Mesendoderm (in vitro differentiated cells): ENCODE measurements around the gene HEYL.
A peak's percentile ranks its signal among the peaks of the same experiment; 100 is the strongest.

Experiments used
- DNase-seq: peaks from one replicate; pipeline ENCODE4 v3.0.0; 2013
- H2AK5ac ChIP-seq: 2 replicates; pipeline ENCODE4 v1.6.1; 2013; ENCODE audit warnings: low read length, inconsistent platforms
- H2BK120ac ChIP-seq: 2 replicates; pipeline ENCODE4 v1.6.1; 2013; ENCODE audit warnings: low read depth, mild to moderate bottlenecking, low read length, moderate library complexity, mixed read lengths
- H2BK15ac ChIP-seq: replicated peaks from 2 replicates; pipeline ENCODE4 v1.6.1; 2013; ENCODE audit warnings: low read depth, mild to moderate bottlenecking, moderate library complexity
- H2BK5ac ChIP-seq: 2 replicates; pipeline ENCODE4 v1.6.1; 2013; ENCODE audit warnings: low read length, inconsistent platforms
- H3K18ac ChIP-seq: 2 replicates; pipeline ENCODE4 v1.6.1; 2013; ENCODE audit warnings: mild to moderate bottlenecking, low read length, mixed read lengths
- H3K23ac ChIP-seq: one replicate; pipeline ENCODE4 v1.6.1; 2013; ENCODE audit warnings: low read length
- H3K27ac ChIP-seq: 2 replicates; pipeline ENCODE4 v1.5.1; 2013; ENCODE audit warnings: low read depth, mild to moderate bottlenecking, inconsistent platforms, low read length, moderate library complexity
- H3K27me3 ChIP-seq: 2 replicates; pipeline ENCODE4 v1.6.1; 2013; ENCODE audit warnings: low read length, control low read depth, mild to moderate bottlenecking, inconsistent platforms; ENCODE audit not compliant: insufficient read depth, poor library complexity
- H3K36me3 ChIP-seq: 2 replicates; pipeline ENCODE4 v1.6.1; 2013; ENCODE audit warnings: low read length, inconsistent platforms; ENCODE audit not compliant: control insufficient read depth, insufficient read depth
- H3K4ac ChIP-seq: one replicate; pipeline ENCODE4 v1.6.1; 2013; ENCODE audit warnings: low read depth, mild to moderate bottlenecking, low read length, moderate library complexity
- H3K4me1 ChIP-seq: 2 replicates; pipeline ENCODE4 v1.6.1; 2013; ENCODE audit warnings: low read depth, low read length, inconsistent platforms; ENCODE audit not compliant: control insufficient read depth
- H3K4me2 ChIP-seq: 2 replicates; pipeline ENCODE4 v1.6.1; 2013; ENCODE audit warnings: low read length
- H3K4me3 ChIP-seq: 2 replicates; pipeline ENCODE4 v1.5.1; 2013; ENCODE audit warnings: mild to moderate bottlenecking, low read length
- H3K56ac ChIP-seq: one replicate; pipeline ENCODE4 v1.6.1; 2013; ENCODE audit warnings: low read length
- H3K79me1 ChIP-seq: 2 replicates; pipeline ENCODE4 v1.6.1; 2013; ENCODE audit warnings: low read length, inconsistent platforms
- H3K79me2 ChIP-seq: 2 replicates; pipeline ENCODE4 v1.6.1; 2013; ENCODE audit warnings: mild to moderate bottlenecking, low read length; ENCODE audit not compliant: control insufficient read depth, insufficient read depth
- H3K9ac ChIP-seq: 2 replicates; pipeline ENCODE4 v1.6.1; 2013; ENCODE audit warnings: low read length, inconsistent platforms
- H4K5ac ChIP-seq: one replicate; pipeline ENCODE4 v1.6.1; 2013; ENCODE audit warnings: low read length
- H4K8ac ChIP-seq: one replicate; pipeline ENCODE4 v1.6.1; 2013; ENCODE audit warnings: low read depth, mild to moderate bottlenecking, control low read depth, low read length, moderate library complexity
- WGBS: extraction: QIAGEN DNeasy Blood & Tissue Kit; methylation state at CpG from one replicate; pipeline ENCODE4 v1.1.7; 2013; ENCODE audit warnings: low lambda C conversion rate, missing lambda C conversion rate; ENCODE audit not compliant: insufficient coverage; ENCODE audit errors: extremely low coverage; 5-methylcytosine and 5-hydroxymethylcytosine counted together

Gene HEYL

GRCh38 chr1:39593386-39593785 lies 46.1 kb downstream of the HEYL start:
- H3K56ac ChIP-seq = no peak overlapping the region
- no peak overlapping the region for H2BK5ac ChIP-seq
- no peaks in the 10 kb centered on the region for H3K36me3 ChIP-seq
- H4K5ac ChIP-seq = no peak overlapping the region
- no peak for DNase-seq
- H2BK120ac ChIP-seq = no peak overlapping the region
- no CpG with 5 or more reads among the region's 4 CpGs for WGBS
- no peaks in the 10 kb centered on the region for H3K4me1 ChIP-seq
- H3K18ac ChIP-seq = no peak overlapping the region
- H4K8ac ChIP-seq = no peak overlapping the region
- H3K4me2 ChIP-seq = no peak overlapping the region
- H3K27ac ChIP-seq = no peak overlapping the region
- H2AK5ac ChIP-seq = no peak overlapping the region
- no peak overlapping the region for H3K4me3 ChIP-seq
- no peaks in the 10 kb centered on the region for H3K79me1 ChIP-seq
- no peaks in the 10 kb centered on the region for H3K79me2 ChIP-seq
- H2BK15ac ChIP-seq = no peak overlapping the region
- no peak overlapping the region for H3K4ac ChIP-seq
- H3K27me3 ChIP-seq = peaks cover 2% of the 10 kb centered on the region
- H3K9ac ChIP-seq = no peak overlapping the region
- H3K23ac ChIP-seq = no peak overlapping the region

- H2BK5ac ChIP-seq = no peak overlapping the region
- no peak overlapping the region for H3K27ac ChIP-seq
- no peak overlapping the region for H2AK5ac ChIP-seq
- no peaks in the 10 kb centered on the region for H3K36me3 ChIP-seq
- H3K79me2 ChIP-seq = no peaks in the 10 kb centered on the region
- no peak overlapping the region for H3K18ac ChIP-seq
- H2BK15ac ChIP-seq = no peak overlapping the region
- H3K9ac ChIP-seq = no peak overlapping the region
- no peak overlapping the region for H3K4me3 ChIP-seq
- H3K27me3 ChIP-seq = peaks cover 2% of the 10 kb centered on the region
- no peak overlapping the region for H3K4ac ChIP-seq
- H4K5ac ChIP-seq = no peak overlapping the region
- H3K56ac ChIP-seq = no peak overlapping the region
- H4K8ac ChIP-seq = no peak overlapping the region
- H3K4me2 ChIP-seq = no peak overlapping the region
- WGBS = no CpG with 5 or more reads among the region's 4 CpGs
- no peaks in the 10 kb centered on the region for H3K4me1 ChIP-seq
- no peak overlapping the region for H2BK120ac ChIP-seq
- no peak for DNase-seq
- H3K79me1 ChIP-seq = no peaks in the 10 kb centered on the region
- no peak overlapping the region for H3K23ac ChIP-seq
Observed at GRCh38 chr1:39592069-39592468, 47.4 kb downstream of the HEYL start.

- Histone ChIP-seq H3K4me1 (no peaks in the 10 kb centered on the region), H3K4ac (no peak overlapping the region), H3K18ac (no peak overlapping the region), H3K79me2 (no peaks in the 10 kb centered on the region), H2AK5ac (no peak overlapping the region), H2BK5ac (no peak overlapping the region), H4K5ac (no peak overlapping the region), H2BK15ac (no peak overlapping the region), H3K23ac (no peak overlapping the region), H3K27me3 (peaks cover 2% of the 10 kb centered on the region), H3K9ac (no peak overlapping the region), H4K8ac (no peak overlapping the region), H3K4me2 (no peak overlapping the region), H3K36me3 (no peaks in the 10 kb centered on the region), H3K27ac (no peak overlapping the region), H3K79me1 (no peaks in the 10 kb centered on the region), H2BK120ac (no peak overlapping the region), H3K56ac (no peak overlapping the region), H3K4me3 (no peak overlapping the region)
- WGBS = no CpG with 5 or more reads among the region's 7 CpGs
- DNase-seq = no peak
Observed at GRCh38 chr1:39590546-39590945, 48.9 kb downstream of the HEYL start.

DNA sequence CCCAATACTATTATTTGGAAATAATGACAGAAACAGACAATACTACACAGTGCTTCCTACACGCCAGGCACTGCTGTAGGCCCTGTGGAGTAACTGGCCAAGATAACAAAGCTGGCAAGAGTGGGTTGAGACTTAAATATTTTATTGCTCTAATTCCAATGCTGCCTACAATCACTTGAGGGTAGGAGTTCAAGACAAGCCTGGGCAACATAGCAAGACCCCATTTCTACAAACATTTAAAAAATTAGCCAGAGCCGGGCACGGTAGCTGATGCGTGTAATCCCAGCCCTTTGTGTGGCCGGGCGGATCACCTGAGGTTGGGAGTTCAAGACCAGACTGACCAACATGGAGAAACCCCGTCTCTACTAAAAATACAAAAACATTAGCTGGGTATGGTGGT lies 53.5 kb downstream of the HEYL start:
- Histone ChIP-seq H3K4me2 (no peak overlapping the region), H2BK120ac (no peak overlapping the region), H3K4ac (no peak overlapping the region), H3K56ac (no peak overlapping the region), H2BK15ac (no peak overlapping the region), H3K36me3 (no peaks in the 10 kb centered on the region), H3K4me3 (no peak overlapping the region), H3K79me1 (no peaks in the 10 kb centered on the region), H3K79me2 (no peaks in the 10 kb centered on the region), H3K4me1 (no peaks in the 10 kb centered on the region), H4K8ac (no peak overlapping the region), H3K23ac (no peak overlapping the region), H4K5ac (no peak overlapping the region), H2AK5ac (no peak overlapping the region), H3K9ac (no peak overlapping the region), H3K27ac (no peak overlapping the region), H2BK5ac (no peak overlapping the region), H3K18ac (no peak overlapping the region), H3K27me3 (no peaks in the 10 kb centered on the region)
- WGBS = no CpG with 5 or more reads among the region's 7 CpGs
- no peak for DNase-seq

DNA sequence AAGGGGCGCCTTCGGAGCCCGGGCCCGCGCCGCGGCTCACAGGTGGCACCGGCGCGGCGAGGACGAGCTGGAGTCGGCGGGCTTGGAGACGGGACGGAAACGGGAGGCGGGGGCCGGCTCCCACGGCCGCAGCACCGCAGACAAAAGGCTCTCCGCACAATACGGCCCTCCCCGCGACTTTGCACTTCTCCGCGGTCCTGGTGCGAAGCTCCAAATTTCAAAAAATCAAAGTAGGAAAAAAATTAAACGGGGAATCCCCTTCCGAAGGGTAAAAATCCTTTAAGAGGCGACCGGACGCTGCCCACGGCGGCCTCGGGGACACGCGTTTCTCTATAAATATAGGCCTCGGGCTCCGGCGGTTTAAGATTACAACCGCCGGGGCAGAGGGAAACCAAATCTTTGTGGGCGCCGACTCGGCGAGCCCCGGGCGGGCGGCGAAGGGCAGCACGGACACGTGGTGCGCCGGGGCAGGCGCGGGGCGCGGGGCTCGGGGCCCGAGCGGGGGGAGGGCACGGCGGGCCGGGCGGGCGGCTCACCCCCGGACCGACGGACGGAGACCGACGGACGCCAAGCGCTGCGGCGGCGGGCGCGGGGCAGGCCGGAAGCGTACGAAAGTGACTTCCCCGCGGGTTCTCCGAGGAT lies 63.3 kb downstream of the HEYL start:
- no peak overlapping the region for H3K27ac ChIP-seq
- no CpG with 5 or more reads among the region's 87 CpGs for WGBS
- peak overlapping the region; percentile 84 for H3K9ac ChIP-seq
- H3K79me1 ChIP-seq = peaks cover 10% of the 10 kb centered on the region
- H2AK5ac ChIP-seq = no peak overlapping the region
- no peak overlapping the region for H2BK5ac ChIP-seq
- H2BK120ac ChIP-seq = no peak overlapping the region
- H3K18ac ChIP-seq = peak overlapping the region; percentile 81
- H4K8ac ChIP-seq = no peak overlapping the region
- no peaks in the 10 kb centered on the region for H3K27me3 ChIP-seq
- peaks cover 51% of the 10 kb centered on the region for H3K79me2 ChIP-seq
- H4K5ac ChIP-seq = no peak overlapping the region
- peak overlapping the region; percentile 76 for H3K4me3 ChIP-seq
- no peak overlapping the region for H3K23ac ChIP-seq
- H3K4me1 ChIP-seq = peaks cover 4% of the 10 kb centered on the region
- DNase-seq = no peak
- peaks cover 4% of the 10 kb centered on the region for H3K36me3 ChIP-seq
- H3K4me2 ChIP-seq = peak overlapping the region; percentile 21
- H3K4ac ChIP-seq = peak overlapping the region; percentile 77
- H2BK15ac ChIP-seq = no peak overlapping the region
- peak overlapping the region; percentile 93 for H3K56ac ChIP-seq
